ENCODE measurements around the gene C11orf21. TPM values are rescaled to one million over a fixed set of nuclear protein-coding genes. Genes with fewer than 3 reads are reported as not detected.

The C11orf21 gene
- total RNA-seq, 1 donor from 2014 or later, result not detected

GRCh38 chr11:2263071-2263565 lies 38.6 kb downstream of the C11orf21 start:
- peaks cover 3% of the 10 kb centered on the region for H3K27me3 ChIP-seq (ENCODE audit: control insufficient read depth, insufficient read depth, low read length)
- TF ChIP-seq CTCF (IDR thresholded peaks at IDR 0.05; ENCODE audit: insufficient read depth, low read length, severe bottlenecking), result no peak
- DNase-seq (ENCODE audit: low read depth) (no peak), FAIRE-seq (no peak)
- no peaks in the 10 kb centered on the region for H3K36me3 ChIP-seq (ENCODE audit: control insufficient read depth, insufficient read depth, low read length)
- no peak overlapping the region for H3K4me3 ChIP-seq (ENCODE audit: low read depth, low read length)

- DNase-seq (ENCODE audit: low read depth) (no peak), FAIRE-seq (no peak)
- Histone ChIP-seq H3K36me3 (ENCODE audit: control insufficient read depth, insufficient read depth, low read length) (no peaks in the 10 kb centered on the region), H3K4me3 (ENCODE audit: low read depth, low read length) (no peak overlapping the region), H3K27me3 (ENCODE audit: control insufficient read depth, insufficient read depth, low read length) (peaks cover 3% of the 10 kb centered on the region)
- no peak for TF ChIP-seq CTCF (IDR thresholded peaks at IDR 0.05; ENCODE audit: insufficient read depth, low read length, severe bottlenecking)
These were observed 39.2 kb downstream of the C11orf21 start for GRCh38 chr11:2262301-2263070.

GRCh38 chr11:2261436-2262230 lies 40.1 kb downstream of the C11orf21 start:
- DNase-seq (ENCODE audit: low read depth), result no peak

GRCh38 chr11:2260491-2261364 lies 41.0 kb downstream of the C11orf21 start:
- Histone ChIP-seq H3K36me3 (ENCODE audit: control insufficient read depth, insufficient read depth, low read length) (no peaks in the 10 kb centered on the region), H3K27me3 (ENCODE audit: control insufficient read depth, insufficient read depth, low read length) (peaks cover 3% of the 10 kb centered on the region), H3K4me3 (ENCODE audit: low read depth, low read length) (no peak overlapping the region)
- DNase-seq (ENCODE audit: low read depth), result no peak
- FAIRE-seq, result no peak
- TF ChIP-seq CTCF (IDR thresholded peaks at IDR 0.05; ENCODE audit: insufficient read depth, low read length, severe bottlenecking), result no peak

More at GRCh38 chr11:2261436-2262230, 40.1 kb downstream of the C11orf21 start:
- H3K27me3 ChIP-seq (ENCODE audit: control insufficient read depth, insufficient read depth, low read length), result peaks cover 3% of the 10 kb centered on the region
- no peak overlapping the region for H3K4me3 ChIP-seq (ENCODE audit: low read depth, low read length)
- TF ChIP-seq CTCF (IDR thresholded peaks at IDR 0.05; ENCODE audit: insufficient read depth, low read length, severe bottlenecking), result no peak
- FAIRE-seq, result no peak
- no peaks in the 10 kb centered on the region for H3K36me3 ChIP-seq (ENCODE audit: control insufficient read depth, insufficient read depth, low read length)

- no peak for FAIRE-seq
- no peak for TF ChIP-seq CTCF (IDR thresholded peaks at IDR 0.05; ENCODE audit: insufficient read depth, low read length, severe bottlenecking)
- Histone ChIP-seq H3K4me3 (ENCODE audit: low read depth, low read length) (no peak overlapping the region), H3K36me3 (ENCODE audit: control insufficient read depth, insufficient read depth, low read length) (no peaks in the 10 kb centered on the region), H3K27me3 (ENCODE audit: control insufficient read depth, insufficient read depth, low read length) (peaks cover 3% of the 10 kb centered on the region)
- no peak for DNase-seq (ENCODE audit: low read depth)
These were observed 41.7 kb downstream of the C11orf21 start for GRCh38 chr11:2259897-2260451.
